Measurements from ENCODE around the gene WNT7A. TPM values are rescaled to one million over a fixed set of nuclear protein-coding genes. Genes with fewer than 3 reads are reported as not detected.

The WNT7A gene
- total RNA-seq, 1 experiment from 2014 or later = 0.34 TPM

GRCh38 chr3:13829311-13829710, 50.6 kb downstream of the WNT7A start (continued):
- TF ChIP-seq CTCF (IDR thresholded peaks at IDR 0.05 in 2 of 3, conservative IDR thresholded peaks at IDR 0.05 in 1 of 3; ENCODE audit: borderline replicate concordance in 1 of 3, insufficient read depth in 1 of 3, low read depth in 2 of 3, low read length in 2 of 3) (no peak), FOSL1 (IDR thresholded peaks at IDR 0.05; ENCODE audit: low read depth) (no peak)

- ChIA-PET RAD21 (ENCODE audit: low non-redundant PET in 1 of 2, low total read pairs in 2 of 2, uncharacterized antibody in 2 of 2, unreplicated experiment in 2 of 2) (no interaction called here), POLR2A (no interaction called here), CTCF (no interaction called here)
- intact Hi-C loops (cut with micrococcal nuclease) = no loop called here
- no peaks in the 10 kb centered on the region for H3K9me3 ChIP-seq (ENCODE audit: control insufficient read depth in 1 of 2, insufficient read depth in 1 of 2, low read depth in 1 of 2, low read length in 2 of 2)
- no peak for DNase-seq (ENCODE audit: low read depth, low spot score)
- no peak overlapping the region for H3K9ac ChIP-seq (ENCODE audit: low read length)
- no peaks in the 10 kb centered on the region for H3K36me3 ChIP-seq (ENCODE audit: control insufficient read depth in 1 of 2, insufficient read depth in 2 of 2, low read length in 2 of 2)
- no peak overlapping the region for H2AFZ ChIP-seq (ENCODE audit: low read depth, low read length, poor library complexity, severe bottlenecking)
- no peaks in the 10 kb centered on the region for H3K27me3 ChIP-seq (ENCODE audit: insufficient read depth, low read length)
- no peak overlapping the region for H3K4me2 ChIP-seq (ENCODE audit: low read length)
- no peaks in the 10 kb centered on the region for H4K20me1 ChIP-seq (ENCODE audit: insufficient read depth)
- no peak overlapping the region for H3K4me3 ChIP-seq (replicated peaks in 1 of 2; ENCODE audit: low read depth in 1 of 2, low read length in 2 of 2)
- H3K4me1 ChIP-seq (ENCODE audit: control insufficient read depth in 1 of 2, insufficient read depth in 2 of 2, low read length in 2 of 2) = peaks cover 0 to 14% of the 10 kb centered on the region in 2 experiments; a peak in 1 of 4 replicates
- no peaks in the 10 kb centered on the region for H3K9me2 ChIP-seq (ENCODE audit: insufficient read depth)
- TF ChIP-seq YY1 (IDR thresholded peaks at IDR 0.05; ENCODE audit: extremely low read depth, insufficient replicate concordance, low read depth, low read length) (no peak), ELF1 (IDR thresholded peaks at IDR 0.05; ENCODE audit: borderline replicate concordance, low read depth) (no peak), SIN3A (IDR thresholded peaks at IDR 0.05; ENCODE audit: low read depth) (no peak), ATF3 (IDR thresholded peaks at IDR 0.05) (no peak), EGR1 (IDR thresholded peaks at IDR 0.05; ENCODE audit: low read depth) (no peak), EZH2phosphoT487 (IDR thresholded peaks at IDR 0.05; ENCODE audit: borderline replicate concordance) (no peak), JUND (IDR thresholded peaks at IDR 0.05) (no peak), POLR2A (IDR thresholded peaks at IDR 0.05; ENCODE audit: borderline replicate concordance, extremely low read depth, insufficient read depth, insufficient read length) (no peak), SP1 (IDR thresholded peaks at IDR 0.05; ENCODE audit: low read depth) (no peak), ZBTB33 (IDR thresholded peaks at IDR 0.05; ENCODE audit: extremely low read depth, insufficient replicate concordance, low read length) (no peak), ZFX (IDR thresholded peaks at IDR 0.05) (no peak), SRF (IDR thresholded peaks at IDR 0.05; ENCODE audit: low read depth) (no peak)
- BruUV-seq (replicated peaks) = no TSS peak
- no peaks in the 10 kb centered on the region for H3K79me2 ChIP-seq (ENCODE audit: insufficient read depth, low read length)
- no peak overlapping the region for H3K27ac ChIP-seq (ENCODE audit: low read depth, low read length)
- no peak for ATAC-seq
Observed at GRCh38 chr3:13828501-13829265, 51.2 kb downstream of the WNT7A start.
